ENCODE measurements around the gene CAPN13.

DNA sequence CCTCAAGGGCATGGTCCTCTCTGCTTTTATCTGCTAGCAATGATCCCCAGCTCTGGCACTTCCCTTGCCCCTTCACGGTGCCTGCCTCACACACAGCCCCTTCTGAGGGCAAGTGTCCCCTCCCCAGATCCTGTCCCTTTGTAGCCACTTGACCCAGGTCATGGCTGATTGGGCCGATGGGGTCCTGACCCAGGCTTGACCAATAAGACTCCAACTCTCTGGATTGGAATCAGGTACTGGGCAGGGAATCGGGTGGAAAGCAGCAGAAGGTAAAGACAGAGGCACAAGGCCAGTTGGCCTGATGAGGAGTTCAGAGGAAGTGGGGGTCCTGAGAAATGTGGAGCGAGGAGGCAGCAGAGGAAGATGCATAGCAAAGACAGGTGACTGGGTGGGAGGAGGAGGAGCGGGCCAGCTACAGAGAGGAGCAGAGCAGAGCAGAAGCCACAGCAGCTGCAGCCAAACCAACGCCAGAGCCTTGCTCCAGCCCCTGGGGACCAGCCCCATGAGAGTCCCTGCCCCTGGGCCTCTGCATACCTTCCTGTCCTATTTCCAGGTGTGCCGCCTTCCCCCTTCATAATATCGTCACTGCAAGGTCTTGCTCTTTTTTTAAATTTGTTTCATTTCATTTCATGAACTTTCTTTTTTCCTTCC is 39.1 kb downstream of the CAPN13 start:
- TF ChIP-seq, protein P1, sequence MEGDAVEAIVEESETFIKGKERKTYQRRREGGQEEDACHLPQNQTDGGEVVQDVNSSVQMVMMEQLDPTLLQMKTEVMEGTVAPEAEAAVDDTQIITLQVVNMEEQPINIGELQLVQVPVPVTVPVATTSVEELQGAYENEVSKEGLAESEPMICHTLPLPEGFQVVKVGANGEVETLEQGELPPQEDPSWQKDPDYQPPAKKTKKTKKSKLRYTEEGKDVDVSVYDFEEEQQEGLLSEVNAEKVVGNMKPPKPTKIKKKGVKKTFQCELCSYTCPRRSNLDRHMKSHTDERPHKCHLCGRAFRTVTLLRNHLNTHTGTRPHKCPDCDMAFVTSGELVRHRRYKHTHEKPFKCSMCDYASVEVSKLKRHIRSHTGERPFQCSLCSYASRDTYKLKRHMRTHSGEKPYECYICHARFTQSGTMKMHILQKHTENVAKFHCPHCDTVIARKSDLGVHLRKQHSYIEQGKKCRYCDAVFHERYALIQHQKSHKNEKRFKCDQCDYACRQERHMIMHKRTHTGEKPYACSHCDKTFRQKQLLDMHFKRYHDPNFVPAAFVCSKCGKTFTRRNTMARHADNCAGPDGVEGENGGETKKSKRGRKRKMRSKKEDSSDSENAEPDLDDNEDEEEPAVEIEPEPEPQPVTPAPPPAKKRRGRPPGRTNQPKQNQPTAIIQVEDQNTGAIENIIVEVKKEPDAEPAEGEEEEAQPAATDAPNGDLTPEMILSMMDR (IDR thresholded peaks at IDR 0.05 in 8 of 11, conservative IDR thresholded peaks at IDR 0.05 in 3 of 11), result no peak
- no peak for TF ChIP-seq POLR2A (IDR thresholded peaks at IDR 0.05)

All from spleen (tissue), 7 donors.